ENCODE measurements around the gene VILL. TPM values are rescaled to one million over a fixed set of nuclear protein-coding genes. Genes with fewer than 3 reads are reported as not detected.

VILL gene
- 8.1 and 11.4 TPM in 2 replicates for polyA plus RNA-seq (2014; cell fraction: cytosol; rRNA removed)
- polyA plus RNA-seq (2014; cell fraction: nucleus; rRNA removed), result 30.2 and 30.8 TPM in 2 replicates

- no peak for DNase-seq (ENCODE audit: low spot score)
Observed at GRCh38 chr3:37990527-37990926, at the start of gene VILL. Gene VILL, plus strand, starts transcription at chr3:37990786. Its CDS starts 2,887 bp downstream, at chr3:37993673.

DNA sequence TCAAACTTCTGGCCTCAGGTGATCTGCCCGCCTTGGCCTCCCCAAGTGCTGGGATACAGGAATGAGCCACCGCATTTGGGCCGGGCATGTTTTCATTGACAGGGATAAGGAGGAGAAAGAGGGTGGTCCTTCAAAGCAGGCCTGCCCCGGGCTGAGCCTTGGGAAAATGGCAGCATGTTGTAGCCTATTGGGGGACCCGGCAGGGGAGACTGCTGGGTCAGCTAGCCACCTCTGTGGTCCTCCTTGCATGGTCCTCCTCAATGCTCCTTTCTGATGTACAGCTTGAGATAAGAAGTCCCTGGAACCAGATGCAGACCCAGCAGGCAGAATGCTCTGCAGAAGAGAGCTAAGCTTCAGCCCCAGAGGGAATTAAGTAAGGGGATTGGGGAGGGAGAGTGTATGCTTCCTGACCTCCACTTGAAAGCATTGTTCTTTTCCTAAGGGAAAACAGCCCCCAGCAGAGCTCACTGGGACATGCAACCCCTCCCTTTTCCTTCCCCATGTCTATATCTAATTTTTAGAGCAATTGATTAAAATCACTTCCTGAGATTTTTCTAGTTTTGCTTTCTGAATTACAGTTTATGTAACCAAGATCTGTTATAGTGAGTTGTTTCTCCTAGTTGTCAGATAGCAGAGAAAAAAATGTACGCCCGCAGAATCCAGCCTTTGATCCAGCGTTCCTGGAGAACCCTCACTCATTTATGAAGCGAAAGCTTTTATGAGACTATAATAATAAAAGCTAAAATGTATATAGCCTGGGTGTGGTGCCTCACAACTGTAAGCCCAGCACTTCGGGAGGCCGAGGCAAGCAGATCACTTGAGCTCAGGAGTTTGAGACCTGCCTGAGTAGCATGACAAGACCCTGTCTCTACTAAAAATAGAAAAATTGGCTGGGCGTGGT lies 48.7 kb upstream of the VILL start:
- DNase-seq (ENCODE audit: low spot score), result peak; percentile 35

DNA sequence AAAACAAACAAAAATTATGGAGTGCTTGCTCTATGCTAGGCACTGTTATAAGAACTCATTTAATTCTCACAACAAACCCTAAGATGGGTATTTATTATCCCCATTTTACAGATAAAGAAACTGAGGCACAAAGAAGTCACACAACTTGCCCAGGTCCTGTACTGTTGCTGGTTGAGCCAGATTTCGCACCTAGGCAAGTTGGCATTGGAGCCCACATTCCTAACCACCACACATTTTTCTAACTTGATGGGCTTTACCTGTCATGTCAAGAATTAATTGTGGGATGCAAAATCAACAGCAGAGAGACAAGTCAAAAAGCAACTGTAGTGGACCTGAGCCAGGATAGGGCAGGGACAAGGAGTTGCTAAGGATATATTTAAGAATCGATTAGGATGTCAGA lies 47.9 kb upstream of the VILL start:
- no peak for DNase-seq (ENCODE audit: low spot score)

GRCh38 chr3:37943126-37943525 lies 47.5 kb upstream of the VILL start:
- DNase-seq (ENCODE audit: low spot score), result no peak

DNA sequence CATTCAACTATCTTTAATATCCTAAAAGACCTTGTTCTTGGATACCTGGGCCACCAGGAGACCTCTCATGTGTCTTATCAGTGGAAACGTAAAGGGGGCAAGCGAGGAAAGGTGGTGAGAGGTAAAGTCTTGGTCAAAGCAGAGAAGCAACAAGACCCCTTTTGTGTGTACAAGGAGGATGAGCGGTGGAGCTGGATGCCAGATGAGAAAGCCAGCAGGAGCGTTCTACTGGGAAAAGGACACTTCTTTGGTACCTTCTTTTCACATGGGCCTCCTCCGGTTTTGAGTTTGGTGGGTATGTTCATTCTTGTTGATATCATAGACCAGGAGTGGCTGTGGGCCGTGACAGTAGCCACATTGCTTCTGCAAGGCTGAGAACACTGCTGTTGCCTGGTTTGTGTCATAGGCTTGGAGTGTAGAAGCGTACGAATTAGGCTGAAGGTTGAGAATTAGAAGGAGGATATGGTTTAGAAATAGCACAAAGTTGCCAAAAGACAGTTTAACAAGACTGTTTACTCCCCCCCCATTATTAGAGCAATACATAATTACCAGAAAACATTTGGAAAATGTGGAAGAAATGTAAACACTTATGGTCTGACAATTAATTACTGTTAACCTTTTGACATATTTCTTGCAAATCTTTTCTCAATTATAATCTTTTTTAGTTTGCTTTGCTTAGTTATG lies 46.8 kb upstream of the VILL start:
- no peak for DNase-seq (ENCODE audit: low spot score)

DNA sequence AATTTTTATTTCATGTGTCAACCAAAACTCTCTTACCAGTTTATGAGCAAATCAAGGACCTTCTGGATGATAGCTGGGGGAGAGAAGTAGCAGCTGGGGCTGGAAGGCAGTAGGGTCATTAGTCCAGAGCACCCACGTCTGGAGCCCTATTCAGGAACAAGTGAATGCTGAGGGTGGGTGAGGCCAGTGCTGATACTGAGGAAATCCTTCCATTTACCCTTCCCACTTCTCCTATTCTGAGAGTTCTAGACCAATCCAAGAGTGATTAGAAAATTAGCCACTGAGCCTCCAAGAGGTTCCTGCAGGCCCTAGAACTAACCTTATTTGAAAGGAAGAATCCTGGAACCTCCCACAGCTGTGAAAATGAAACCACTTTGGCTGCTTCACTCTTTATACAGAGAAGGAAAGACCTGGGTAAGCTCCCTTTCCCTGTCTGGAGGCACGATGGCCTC lies 46.2 kb upstream of the VILL start:
- no peak for DNase-seq (ENCODE audit: low spot score)

- DNase-seq (ENCODE audit: low spot score), result no peak
Observed at GRCh38 chr3:37945156-37945806, 45.3 kb upstream of the VILL start.

- DNase-seq (ENCODE audit: low spot score), result no peak
Observed at GRCh38 chr3:37945807-37946530, 44.6 kb upstream of the VILL start.

DNA sequence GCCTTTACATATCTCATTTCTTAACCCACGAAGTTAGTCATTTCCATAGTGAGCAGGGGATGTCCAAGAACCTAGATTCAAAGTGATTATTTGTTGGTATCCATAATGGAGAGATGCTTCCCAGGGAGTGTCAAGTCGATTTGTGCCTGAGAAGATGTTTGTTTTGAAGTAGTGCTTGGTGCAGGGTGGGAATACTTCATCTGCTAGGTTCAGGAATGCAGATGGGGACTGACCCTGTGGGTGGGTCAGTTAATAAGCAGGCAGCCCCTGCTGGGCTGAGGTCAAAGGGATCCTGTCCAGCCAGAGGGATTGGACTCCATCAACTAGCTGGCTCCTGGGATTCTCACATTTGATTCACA lies 44.1 kb upstream of the VILL start:
- DNase-seq (ENCODE audit: low spot score), result no peak

- DNase-seq (ENCODE audit: low spot score), result no peak
Observed at GRCh38 chr3:37949866-37950265, 40.7 kb upstream of the VILL start.

DNA sequence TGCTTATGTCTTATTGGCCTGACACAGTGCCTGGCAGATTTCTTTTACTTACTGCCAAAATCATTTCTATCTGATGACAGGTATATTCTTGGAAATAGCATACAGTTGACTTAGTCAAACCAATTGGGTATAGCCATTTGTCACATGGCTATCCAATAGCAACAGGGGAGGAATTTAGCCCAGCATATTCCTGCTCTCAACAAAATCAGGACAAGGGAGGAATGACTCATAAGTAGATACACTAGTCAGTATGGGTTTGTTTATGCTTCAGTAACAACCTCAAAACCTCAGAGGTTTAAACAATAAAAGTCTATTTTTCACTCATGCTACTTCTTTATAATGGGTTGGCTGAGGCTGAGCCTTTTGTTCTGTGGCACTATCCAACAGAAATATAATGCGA lies 38.0 kb upstream of the VILL start:
- DNase-seq (ENCODE audit: low spot score), result no peak

DNA sequence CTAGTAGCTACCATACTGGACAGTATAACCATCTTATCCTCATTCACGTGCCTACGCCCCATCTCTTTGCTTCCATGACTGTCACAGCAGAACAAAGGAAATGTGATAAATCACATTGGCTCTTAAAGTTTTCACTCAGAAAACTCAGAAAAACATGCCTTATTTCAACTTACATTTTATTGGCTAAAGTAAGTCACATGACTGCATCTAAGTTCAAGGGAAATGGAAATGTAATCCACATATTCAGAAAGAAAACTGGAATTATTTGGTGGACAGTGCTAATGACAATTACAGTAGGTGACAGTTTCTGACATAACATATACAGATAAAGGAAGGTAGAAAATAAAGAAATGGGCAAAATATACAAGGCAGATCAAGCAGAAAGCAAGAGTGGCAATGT lies 37.4 kb upstream of the VILL start:
- DNase-seq (ENCODE audit: low spot score), result no peak

DNA sequence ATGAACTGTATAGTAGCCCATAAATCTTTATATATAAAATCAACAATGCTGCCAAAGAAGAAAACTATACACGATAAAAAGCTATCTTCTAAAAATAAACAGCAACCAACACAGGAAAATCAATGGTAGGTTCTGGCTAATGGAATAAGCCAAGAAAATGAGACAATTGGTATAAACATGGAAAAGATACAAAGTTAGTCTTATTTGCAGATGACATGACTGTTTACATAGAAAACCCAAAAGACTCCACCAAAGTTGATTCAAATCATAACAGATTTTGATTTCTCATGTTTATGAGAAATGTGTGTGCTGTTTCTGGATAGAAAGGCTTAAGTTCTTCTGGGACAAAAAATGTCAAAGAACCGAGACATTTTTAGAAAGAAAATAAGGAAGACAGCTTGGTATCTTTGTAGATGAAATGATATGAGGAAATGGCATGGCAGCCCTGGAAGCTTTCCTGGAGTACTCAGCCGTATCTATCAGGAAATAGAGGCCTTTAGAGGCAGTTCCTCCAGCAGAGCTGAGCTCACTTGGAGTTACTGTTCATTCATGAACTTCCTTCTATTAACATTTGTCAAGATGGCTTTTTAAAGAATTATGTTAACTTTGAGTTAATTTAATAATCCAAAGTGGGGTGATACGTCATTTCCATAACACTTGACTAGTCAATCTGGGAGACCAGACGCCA lies 36.7 kb upstream of the VILL start:
- no peak for DNase-seq (ENCODE audit: low spot score)

GRCh38 chr3:37954881-37955280 lies 35.7 kb upstream of the VILL start:
- no peak for DNase-seq (ENCODE audit: low spot score)

- DNase-seq (ENCODE audit: low spot score), result no peak
Observed at GRCh38 chr3:37955918-37956707, 34.5 kb upstream of the VILL start.

GRCh38 chr3:37956723-37957538 lies 33.7 kb upstream of the VILL start:
- DNase-seq (ENCODE audit: low spot score), result no peak

DNA sequence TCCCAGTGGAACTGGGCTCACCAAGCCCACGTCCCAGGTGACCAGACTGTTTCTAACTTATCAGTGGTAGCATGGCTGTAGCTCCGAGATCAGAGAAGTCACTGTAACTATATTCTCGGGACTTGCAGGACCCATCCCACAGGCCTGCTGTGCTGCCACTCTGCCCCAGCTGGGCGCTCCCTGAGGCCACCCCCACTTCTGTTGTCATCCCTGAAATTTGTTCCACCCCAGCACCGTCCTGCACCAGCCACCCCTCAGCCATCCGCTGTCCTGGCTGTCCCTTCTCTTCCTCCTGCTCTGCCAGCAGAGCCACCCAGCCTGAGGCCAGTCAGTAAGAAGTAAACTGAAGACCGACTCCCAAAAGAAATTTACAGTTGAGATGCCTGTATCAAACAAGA lies 33.0 kb upstream of the VILL start:
- DNase-seq (ENCODE audit: low spot score), result no peak

DNA sequence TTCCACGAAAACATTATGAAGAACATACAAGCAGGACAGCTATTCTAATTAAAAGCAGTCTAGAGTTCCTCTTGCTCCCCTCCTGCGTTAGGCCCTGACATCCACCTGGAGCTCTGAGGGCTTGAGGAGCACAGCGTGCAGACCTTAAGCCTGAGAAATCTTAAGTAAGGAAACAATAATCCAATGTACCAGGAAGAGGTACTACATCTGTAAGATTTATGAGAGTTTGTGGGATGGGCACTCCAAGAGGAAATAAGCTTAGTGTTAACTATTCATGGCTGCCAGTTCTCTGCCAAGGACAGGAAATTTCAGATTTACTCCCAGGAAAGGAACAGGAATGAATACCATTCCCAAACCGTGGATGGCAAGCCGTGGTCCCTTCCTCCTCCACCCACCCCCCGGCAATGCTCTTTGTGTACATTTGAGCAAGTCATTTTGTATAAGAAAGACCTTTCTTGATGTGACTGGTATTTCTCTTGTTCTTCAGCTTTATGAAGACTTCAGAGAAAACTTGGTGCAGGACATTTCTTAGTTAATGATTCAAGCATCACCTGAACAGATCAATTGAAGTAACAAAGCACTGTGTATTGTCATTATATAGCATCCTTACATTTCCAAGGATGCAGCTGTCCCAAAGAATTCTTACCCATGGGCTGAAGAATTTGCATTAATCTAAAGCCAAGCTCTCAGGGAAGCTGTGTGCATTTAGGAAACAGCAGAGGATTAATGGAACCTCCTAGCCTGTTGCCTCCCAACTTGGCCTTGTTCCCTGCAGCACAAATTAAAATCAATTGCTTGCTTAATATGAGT lies 28.8 kb upstream of the VILL start:
- no peak for DNase-seq (ENCODE audit: low spot score)

All from SK-N-DZ (cell line).